ELF-1 (cell line): ENCODE results near the gene RDH13.
"Not testable (repeated sequence)": the region's sequence is repeated elsewhere in the genome, so short reads cannot be mapped to it uniquely, and the experiment has no call there.

Experiments
- DNase-seq: peaks from one replicate; pipeline ENCODE4 v3.0.0-alpha.2; 2016; ENCODE audit warnings: low read depth, low spot score

Gene RDH13

GRCh38 chr19:55015126-55015525 is 47.8 kb downstream of the RDH13 start:
- no peak for DNase-seq

GRCh38 chr19:55014714-55015113 is 48.2 kb downstream of the RDH13 start:
- DNase-seq = no peak

GRCh38 chr19:55013596-55013995 is 49.4 kb downstream of the RDH13 start:
- DNase-seq = no peak

GRCh38 chr19:55012306-55012705 is 50.6 kb downstream of the RDH13 start:
- no peak for DNase-seq

GRCh38 chr19:55010561-55010960 is 52.4 kb downstream of the RDH13 start:
- not testable (repeated sequence) for DNase-seq

GRCh38 chr19:55008781-55009180 is 54.2 kb downstream of the RDH13 start:
- DNase-seq = not testable (repeated sequence)

- not testable (repeated sequence) for DNase-seq
Observed at GRCh38 chr19:55008189-55008588, 54.8 kb downstream of the RDH13 start.

- not testable (repeated sequence) for DNase-seq
Observed at GRCh38 chr19:55007537-55007936, 55.4 kb downstream of the RDH13 start.

GRCh38 chr19:55006795-55007194 is 56.2 kb downstream of the RDH13 start:
- DNase-seq = peak; percentile 53

GRCh38 chr19:55005684-55006488 is 57.1 kb downstream of the RDH13 start:
- DNase-seq = peak; percentile 95

- DNase-seq = no peak
Observed at GRCh38 chr19:55000761-55001160, 62.2 kb downstream of the RDH13 start.

- not testable (repeated sequence) for DNase-seq
Observed at GRCh38 chr19:54998751-54999239, 64.2 kb downstream of the RDH13 start.

GRCh38 chr19:54995561-54995960 is 67.4 kb downstream of the RDH13 start:
- no peak for DNase-seq
